GM10266 (cell line): Measurements from ENCODE around the gene KRT16.
"Not testable (repeated sequence)": the region's sequence is repeated elsewhere in the genome, so short reads cannot be mapped to it uniquely, and the experiment has no call there.

Experiments
- DNase-seq: peaks from one replicate; pipeline ENCODE4 v3.0.0; 2012; ENCODE audit errors: extremely low spot score
- TF ChIP-seq, protein P1 (sequence below): IDR thresholded peaks from 2 replicates; pipeline ENCODE4 v1.5.1; 2012; ENCODE audit warnings: mild to moderate bottlenecking, low read depth; ENCODE audit not compliant: control insufficient read depth, insufficient read depth; ENCODE audit errors: missing control alignments

KRT16 gene

GRCh38 chr17:41620583-41621434, 8.2 kb upstream of the KRT16 start:
- DNase-seq: no peak
- TF ChIP-seq, protein P1, sequence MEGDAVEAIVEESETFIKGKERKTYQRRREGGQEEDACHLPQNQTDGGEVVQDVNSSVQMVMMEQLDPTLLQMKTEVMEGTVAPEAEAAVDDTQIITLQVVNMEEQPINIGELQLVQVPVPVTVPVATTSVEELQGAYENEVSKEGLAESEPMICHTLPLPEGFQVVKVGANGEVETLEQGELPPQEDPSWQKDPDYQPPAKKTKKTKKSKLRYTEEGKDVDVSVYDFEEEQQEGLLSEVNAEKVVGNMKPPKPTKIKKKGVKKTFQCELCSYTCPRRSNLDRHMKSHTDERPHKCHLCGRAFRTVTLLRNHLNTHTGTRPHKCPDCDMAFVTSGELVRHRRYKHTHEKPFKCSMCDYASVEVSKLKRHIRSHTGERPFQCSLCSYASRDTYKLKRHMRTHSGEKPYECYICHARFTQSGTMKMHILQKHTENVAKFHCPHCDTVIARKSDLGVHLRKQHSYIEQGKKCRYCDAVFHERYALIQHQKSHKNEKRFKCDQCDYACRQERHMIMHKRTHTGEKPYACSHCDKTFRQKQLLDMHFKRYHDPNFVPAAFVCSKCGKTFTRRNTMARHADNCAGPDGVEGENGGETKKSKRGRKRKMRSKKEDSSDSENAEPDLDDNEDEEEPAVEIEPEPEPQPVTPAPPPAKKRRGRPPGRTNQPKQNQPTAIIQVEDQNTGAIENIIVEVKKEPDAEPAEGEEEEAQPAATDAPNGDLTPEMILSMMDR: no peak

DNA sequence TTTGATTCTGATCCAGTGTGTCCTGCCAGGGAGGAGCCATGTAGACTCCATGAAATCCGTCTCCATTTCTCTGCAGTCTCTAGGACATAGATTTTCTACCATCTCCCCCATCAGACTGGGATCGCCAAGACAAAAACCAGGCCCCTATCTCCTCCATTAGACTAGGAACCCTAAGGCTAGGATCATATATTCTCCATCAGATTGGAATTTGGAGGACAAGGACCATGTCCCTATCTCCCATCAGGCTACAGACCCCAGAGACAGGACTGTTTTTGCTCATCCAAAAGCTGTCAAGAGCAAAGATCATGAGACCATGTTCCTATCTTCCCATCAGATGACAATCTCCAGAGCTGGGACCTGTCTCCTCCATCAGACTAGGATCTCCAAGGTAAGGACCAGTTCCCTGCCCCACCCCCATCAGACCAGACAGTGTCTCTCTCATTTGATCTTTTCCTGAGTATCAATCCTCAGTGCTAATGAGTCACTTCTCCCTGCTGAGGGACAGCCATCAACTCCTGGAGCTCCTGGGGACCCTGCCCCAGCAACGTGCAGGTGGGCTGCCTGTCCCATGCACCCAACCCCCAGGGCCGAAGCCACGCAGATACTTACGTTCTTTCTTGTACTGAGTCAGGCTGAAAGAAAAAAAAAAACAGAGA, 7.5 kb upstream of the KRT16 start:
- not testable (repeated sequence) for DNase-seq

DNA sequence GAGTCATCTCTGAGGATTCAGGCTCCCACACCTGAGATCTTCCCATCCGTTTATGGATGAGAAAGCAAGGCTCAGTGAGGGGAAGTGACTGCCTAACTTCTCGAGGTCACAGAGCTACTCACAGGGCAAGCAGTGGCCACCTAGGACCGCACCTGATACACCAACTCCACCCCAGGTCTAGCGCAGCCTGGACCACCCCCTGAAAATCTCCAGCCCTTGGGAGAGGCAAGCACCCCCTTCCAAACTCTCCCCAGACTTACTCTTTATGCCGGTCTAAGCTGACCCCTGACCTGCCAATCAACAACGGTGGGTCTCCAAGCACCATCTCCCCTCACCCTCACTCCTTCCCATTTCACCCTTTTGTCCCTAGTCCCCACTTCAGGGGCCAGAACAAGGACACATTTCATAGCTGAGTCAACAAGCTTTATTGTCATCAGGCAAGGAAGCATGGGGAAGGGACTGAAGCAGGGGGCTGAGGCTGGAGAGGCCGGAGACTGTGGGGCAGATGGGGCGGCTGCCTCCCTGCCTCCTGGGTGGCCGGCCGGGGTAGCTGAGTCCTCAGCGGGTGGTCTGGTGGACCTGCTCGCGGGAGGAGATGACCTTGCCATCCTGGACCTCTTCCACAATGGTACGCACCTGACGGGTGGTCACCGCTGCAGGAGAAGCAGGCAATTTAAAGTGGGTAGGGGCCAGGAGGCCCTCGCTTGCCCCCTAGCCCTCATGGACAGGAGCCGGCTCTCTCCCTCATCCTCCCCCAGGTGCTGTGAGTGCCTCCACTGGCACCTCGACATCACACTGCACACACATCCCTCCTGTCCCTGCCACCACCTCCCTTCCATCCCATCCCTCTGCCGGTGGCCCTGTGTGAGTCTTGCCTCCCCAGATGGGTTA, 6.7 kb upstream of the KRT16 start:
- TF ChIP-seq, protein P1: no peak
- DNase-seq: no peak

- no peak for DNase-seq
- TF ChIP-seq, protein P1: no peak
These were observed 5.9 kb upstream of the KRT16 start for GRCh38 chr17:41618341-41619035.

GRCh38 chr17:41617698-41618097, 5.1 kb upstream of the KRT16 start:
- TF ChIP-seq, protein P1: no peak
- DNase-seq: no peak

DNA sequence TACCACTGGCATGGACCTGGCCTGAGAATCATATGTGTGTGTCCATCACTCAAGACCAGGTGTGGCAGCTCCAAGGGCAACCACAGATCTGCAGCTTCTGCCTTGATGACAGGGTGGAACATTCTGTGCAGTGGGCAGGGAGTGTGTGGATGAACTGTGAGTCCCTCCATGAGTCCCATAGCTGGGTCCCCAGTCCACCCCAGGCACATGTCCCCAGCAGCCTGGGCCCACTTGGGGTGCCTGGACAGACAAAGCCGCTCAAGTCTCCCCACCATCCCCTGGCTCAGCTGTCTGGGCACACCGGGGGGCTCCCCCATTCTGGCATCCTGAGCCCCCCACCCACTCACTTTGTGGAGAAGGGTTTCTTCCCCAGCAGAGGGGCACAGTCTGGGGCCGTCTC, 4.6 kb upstream of the KRT16 start:
- TF ChIP-seq, protein P1: no peak
- no peak for DNase-seq

DNA sequence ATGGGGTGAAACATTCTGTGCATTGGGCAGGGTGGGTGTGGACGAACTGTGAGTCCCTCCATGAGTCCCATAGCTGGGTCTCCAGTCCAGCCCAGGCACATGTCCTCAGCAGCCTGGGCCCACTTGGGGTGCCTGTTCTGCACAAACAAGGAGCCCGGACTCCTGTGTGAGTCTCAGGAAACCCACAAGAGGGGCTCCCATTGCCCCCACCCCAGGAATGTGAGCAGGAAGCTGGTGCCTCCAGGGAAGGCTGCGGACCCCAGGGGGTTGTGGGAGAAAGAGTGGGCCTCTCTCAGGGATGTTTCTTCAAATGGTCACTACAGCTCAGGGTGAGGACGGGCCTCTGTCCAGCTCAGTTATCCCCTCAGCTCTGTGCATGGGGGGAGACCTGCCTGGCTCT, 3.9 kb upstream of the KRT16 start:
- not testable (repeated sequence) for DNase-seq

DNA sequence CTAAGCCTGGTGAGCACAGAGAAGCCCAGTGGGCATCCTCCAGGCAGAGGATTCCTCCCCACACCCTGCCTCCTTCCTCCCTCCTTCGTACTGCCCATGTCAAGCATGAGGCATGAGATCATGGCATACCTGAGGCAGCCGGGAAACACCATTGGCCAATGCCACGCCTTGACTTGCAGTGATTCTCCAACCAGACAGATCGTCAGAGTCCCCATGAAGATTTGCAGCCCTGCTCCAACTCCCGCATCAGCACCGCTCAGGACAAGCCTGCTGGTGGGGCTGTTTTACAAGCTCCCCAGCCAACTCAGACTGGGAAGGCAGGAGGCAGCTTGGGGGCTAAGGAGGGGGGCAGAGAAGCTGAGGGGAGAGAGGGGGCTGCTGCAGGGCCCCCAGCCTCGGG, 2.9 kb upstream of the KRT16 start:
- no peak for DNase-seq
- TF ChIP-seq, protein P1: no peak

GRCh38 chr17:41614767-41615166, 2.2 kb upstream of the KRT16 start:
- not testable (repeated sequence) for DNase-seq
